ENCODE results near the gene SLC16A12. TPM values are rescaled to one million over a fixed set of nuclear protein-coding genes. Genes with fewer than 3 reads are reported as not detected.

Gene SLC16A12, protein sequence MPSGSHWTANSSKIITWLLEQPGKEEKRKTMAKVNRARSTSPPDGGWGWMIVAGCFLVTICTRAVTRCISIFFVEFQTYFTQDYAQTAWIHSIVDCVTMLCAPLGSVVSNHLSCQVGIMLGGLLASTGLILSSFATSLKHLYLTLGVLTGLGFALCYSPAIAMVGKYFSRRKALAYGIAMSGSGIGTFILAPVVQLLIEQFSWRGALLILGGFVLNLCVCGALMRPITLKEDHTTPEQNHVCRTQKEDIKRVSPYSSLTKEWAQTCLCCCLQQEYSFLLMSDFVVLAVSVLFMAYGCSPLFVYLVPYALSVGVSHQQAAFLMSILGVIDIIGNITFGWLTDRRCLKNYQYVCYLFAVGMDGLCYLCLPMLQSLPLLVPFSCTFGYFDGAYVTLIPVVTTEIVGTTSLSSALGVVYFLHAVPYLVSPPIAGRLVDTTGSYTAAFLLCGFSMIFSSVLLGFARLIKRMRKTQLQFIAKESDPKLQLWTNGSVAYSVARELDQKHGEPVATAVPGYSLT
- not detected for total RNA-seq

DNA sequence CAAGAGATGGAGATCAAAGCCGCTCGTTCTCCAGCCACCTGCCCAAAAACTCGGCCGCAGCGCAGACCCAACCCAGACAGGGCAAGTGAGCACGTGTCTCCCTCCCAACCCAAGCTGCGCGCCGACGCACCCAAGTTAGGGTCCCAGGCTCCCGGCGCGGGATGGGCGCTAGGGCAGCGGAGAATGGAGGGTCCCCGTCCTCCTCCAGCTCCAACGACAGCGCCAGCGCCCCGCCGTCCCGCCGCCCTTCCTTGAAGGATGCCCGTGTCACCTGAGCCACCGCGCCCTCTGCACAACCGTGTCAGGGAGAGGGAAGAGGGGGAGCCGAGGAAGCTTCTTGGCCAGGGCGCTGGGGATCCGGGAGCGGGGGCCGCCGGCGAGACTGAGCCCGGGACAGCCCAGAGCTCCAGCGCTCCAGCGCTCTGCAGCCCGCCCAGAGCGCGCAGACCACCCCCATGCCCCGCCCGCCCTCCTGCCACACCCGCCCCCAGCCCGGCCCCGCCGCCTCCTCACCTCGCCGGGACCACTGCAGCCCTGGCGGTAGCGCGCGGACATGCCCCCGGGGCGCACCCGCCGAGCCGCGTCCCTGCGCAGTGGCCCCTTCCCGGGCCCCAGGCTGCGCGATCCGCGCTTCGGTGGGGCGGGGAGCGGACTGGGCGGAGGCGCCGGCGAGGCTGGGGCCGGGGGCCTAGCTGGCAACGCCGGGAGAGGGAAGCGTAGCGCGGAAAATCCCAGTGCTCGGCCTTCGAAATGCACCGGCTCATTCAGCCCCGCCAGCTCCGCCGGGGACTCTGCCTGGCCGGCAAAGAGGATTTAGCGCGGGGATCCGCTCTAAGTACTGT, at the start of gene SLC16A12:
Gene SLC16A12 (minus strand): TSS at position 424 of the 842 bp plus-strand sequence. CDS start 73,016 bp downstream, outside the sequence.
- ATAC-seq (peak; percentile 36 to 44), DNase-seq (ENCODE audit: low spot score) (no peak)
- H3K9me3 Mint-ChIP-seq, result no peaks in the 10 kb centered on the region
- H3K4me1 Mint-ChIP-seq (ENCODE audit: low read depth in 2 of 2), result peaks cover 3 to 7% of the 10 kb centered on the region in 2 donors
- no peak within 1 kb of the TSS for H3K27ac Mint-ChIP-seq
- peaks cover 38 to 69% of the 10 kb centered on the region in 2 donors for H3K27me3 Mint-ChIP-seq
- H3K4me3 Mint-ChIP-seq, result no peak within 1 kb of the TSS
- H3K36me3 Mint-ChIP-seq, result no peaks in the 10 kb centered on the region

DNA sequence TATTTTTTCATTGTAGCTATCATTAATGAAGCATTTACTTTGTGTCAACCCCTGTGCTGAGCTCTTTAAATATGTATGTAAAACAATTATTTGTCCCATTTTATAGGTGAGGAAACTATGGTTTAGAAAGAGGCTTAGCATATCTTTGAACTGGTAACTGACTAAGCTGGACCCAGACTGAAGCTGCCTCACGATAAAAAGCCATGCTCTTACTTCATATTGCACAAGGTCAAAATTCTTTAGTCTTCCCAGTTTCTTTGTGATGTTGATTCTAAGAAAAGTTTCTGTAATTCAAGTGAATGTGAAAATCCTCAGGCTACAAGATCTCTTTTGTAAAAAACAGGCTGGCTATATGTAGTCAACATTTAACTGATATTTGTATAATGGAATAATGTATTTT, 46.6 kb upstream of the SLC16A12 start:
- no peaks in the 10 kb centered on the region for H3K4me1 Mint-ChIP-seq (ENCODE audit: low read depth in 2 of 2)
- no peak overlapping the region for H3K4me3 Mint-ChIP-seq
- no peaks in the 10 kb centered on the region for H3K36me3 Mint-ChIP-seq
- no peaks in the 10 kb centered on the region for H3K27me3 Mint-ChIP-seq
- H3K27ac Mint-ChIP-seq, result no peak overlapping the region
- no peaks in the 10 kb centered on the region for H3K9me3 Mint-ChIP-seq
- ATAC-seq (no peak), DNase-seq (ENCODE audit: low spot score) (no peak)

DNA sequence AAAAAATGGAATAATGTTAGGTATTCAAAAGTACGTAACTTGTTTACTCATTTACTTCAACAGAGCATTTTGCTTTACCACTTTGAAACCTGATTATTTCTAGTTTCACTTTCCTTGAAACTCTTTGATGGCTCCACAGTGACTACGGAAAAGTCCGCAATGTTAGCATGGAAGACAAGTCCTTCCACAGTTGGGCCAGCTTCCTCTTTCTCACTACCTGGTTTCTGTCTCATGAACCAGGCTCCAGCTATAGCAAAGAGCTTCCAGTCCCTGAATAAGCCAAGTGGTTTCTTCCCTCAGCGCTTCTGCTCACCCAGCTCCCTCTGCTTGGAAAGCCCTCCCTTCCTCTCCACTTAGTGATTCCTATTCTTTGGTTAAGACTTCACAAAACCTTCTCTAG, 44.8 kb upstream of the SLC16A12 start:
- Mint-ChIP-seq H3K9me3 (no peaks in the 10 kb centered on the region), H3K4me3 (no peak overlapping the region), H3K27me3 (no peaks in the 10 kb centered on the region), H3K4me1 (ENCODE audit: low read depth in 2 of 2) (no peaks in the 10 kb centered on the region), H3K27ac (no peak overlapping the region), H3K36me3 (no peaks in the 10 kb centered on the region)
- ATAC-seq (no peak), DNase-seq (ENCODE audit: low spot score) (no peak)

DNA sequence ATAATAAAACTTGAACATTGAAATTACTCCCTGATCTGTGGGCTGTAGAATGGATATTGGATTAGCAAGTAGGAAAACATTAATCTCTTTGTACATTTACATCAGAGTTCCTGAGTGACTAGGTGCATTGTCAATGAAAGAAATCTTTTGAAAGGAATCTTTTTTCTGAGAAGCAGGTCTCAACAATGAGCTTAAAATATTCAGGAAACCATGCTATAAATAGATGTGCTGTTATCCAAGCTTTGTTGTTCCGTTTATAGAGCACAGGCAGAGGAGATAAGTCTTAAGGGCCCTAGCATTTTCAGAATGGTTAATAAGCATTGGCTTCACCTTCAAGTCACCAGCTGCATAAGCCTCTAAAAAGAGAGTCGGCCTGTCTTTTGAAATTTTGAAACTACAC, 41.3 kb upstream of the SLC16A12 start:
- Mint-ChIP-seq H3K27ac (no peak overlapping the region), H3K27me3 (no peaks in the 10 kb centered on the region), H3K36me3 (no peaks in the 10 kb centered on the region), H3K4me3 (no peak overlapping the region), H3K4me1 (ENCODE audit: low read depth in 2 of 2) (no peaks in the 10 kb centered on the region), H3K9me3 (no peaks in the 10 kb centered on the region)
- ATAC-seq (no peak), DNase-seq (ENCODE audit: low spot score) (no peak)

DNA sequence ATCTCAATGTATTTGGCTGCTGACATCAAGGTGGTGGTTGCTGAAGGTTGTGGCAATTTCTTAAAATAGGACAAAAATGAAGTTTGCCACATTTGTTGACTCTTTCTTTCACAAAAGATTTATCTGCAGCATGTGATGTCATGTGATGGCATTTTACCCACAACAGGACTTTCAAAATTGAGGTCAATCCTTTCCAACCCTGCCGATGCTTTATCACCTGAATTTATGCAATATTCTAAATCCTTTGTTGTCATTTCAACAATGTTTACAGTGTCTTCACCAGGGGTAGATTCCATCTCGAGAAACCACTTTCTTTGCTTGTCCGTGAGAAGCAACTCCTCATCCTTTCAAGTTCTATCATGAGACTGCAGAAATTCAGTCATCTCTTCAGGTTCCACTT, 40.6 kb upstream of the SLC16A12 start:
- Mint-ChIP-seq H3K4me3 (no peak overlapping the region), H3K27ac (no peak overlapping the region), H3K4me1 (ENCODE audit: low read depth in 2 of 2) (no peaks in the 10 kb centered on the region), H3K36me3 (no peaks in the 10 kb centered on the region), H3K27me3 (no peaks in the 10 kb centered on the region), H3K9me3 (no peaks in the 10 kb centered on the region)
- DNase-seq (ENCODE audit: low spot score) (no peak), ATAC-seq (no peak)

DNA sequence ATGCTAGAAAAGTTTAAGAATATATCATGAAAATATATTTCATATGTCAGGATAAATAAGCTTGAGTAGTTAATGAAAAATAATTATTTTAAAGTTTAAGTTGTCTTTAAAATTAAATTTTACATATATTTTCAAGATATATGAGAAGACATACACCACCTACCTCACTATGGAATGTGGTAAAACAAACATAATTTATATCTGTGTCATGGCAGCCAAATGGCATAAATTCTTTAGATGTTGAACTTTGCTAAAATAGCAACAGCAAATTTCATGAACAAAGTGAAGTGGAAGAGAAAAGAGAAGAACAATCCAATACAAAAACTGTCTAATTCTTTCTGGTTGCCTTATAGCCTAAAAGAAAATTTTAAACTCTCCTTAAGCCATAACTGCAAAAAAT, 39.6 kb upstream of the SLC16A12 start:
- no peak for ATAC-seq
- Mint-ChIP-seq H3K4me1 (ENCODE audit: low read depth in 2 of 2) (no peaks in the 10 kb centered on the region), H3K27ac (no peak overlapping the region), H3K36me3 (no peaks in the 10 kb centered on the region), H3K27me3 (no peaks in the 10 kb centered on the region), H3K9me3 (no peaks in the 10 kb centered on the region), H3K4me3 (no peak overlapping the region)
- no peak for DNase-seq (ENCODE audit: low spot score)

DNA sequence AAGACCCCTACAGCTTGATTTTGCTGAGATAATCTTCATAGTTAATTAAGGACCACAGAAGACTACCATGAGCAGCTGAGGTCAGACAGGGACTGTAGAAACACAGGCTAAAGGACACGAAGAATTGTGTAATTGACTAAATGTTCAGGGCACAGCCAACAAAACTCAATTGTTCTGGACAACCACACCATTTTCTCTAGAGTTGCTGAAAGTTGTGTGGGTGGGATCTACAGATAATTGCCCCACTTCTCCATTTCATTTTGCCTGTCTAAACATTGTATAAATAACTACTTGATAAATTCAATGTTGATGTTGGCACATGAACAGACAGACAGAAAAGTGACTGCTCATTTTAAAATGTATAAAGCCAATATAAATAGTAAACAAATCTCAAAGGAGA, 39.0 kb upstream of the SLC16A12 start:
- Mint-ChIP-seq H3K4me1 (ENCODE audit: low read depth in 2 of 2) (no peaks in the 10 kb centered on the region), H3K27me3 (no peaks in the 10 kb centered on the region), H3K27ac (no peak overlapping the region), H3K4me3 (no peak overlapping the region), H3K36me3 (no peaks in the 10 kb centered on the region), H3K9me3 (no peaks in the 10 kb centered on the region)
- DNase-seq (ENCODE audit: low spot score), result no peak
- ATAC-seq, result no peak

DNA sequence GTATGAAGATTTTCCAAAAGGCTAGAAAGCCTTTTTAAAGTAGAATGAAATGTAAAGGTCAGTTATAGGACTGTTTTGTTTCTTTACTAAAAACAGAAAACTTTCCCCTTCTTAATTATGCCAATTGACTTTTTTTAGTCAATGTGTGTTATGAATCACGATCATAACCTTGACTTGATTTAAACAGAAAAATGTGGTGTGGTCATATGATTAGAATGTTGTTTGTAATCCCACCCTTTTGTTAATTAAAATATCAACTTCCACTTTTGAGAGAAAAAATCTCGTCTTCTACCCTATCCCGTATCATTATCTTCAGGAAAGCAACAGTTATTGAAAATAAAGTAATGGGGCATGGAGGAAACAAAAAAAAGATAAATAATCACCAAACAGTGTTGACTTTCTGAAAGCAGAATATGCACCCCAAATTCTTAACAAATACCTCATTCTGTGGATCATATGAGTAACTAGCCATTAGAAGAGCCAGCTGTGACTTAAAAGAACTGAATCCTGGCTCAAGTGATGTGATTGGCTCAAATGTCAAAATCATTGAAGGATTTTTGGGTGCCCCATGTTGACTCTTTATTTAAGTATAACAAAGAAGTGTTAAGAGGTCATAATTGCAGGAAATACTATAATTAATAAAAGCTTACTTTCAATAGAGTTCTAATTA, 32.3 kb upstream of the SLC16A12 start:
- Mint-ChIP-seq H3K9me3 (no peaks in the 10 kb centered on the region), H3K36me3 (no peaks in the 10 kb centered on the region), H3K4me3 (no peak overlapping the region), H3K27me3 (peaks cover 13 to 20% of the 10 kb centered on the region in 2 donors), H3K27ac (no peak overlapping the region), H3K4me1 (ENCODE audit: low read depth in 2 of 2) (no peaks in the 10 kb centered on the region)
- ATAC-seq, result no peak
- no peak for DNase-seq (ENCODE audit: low spot score)

DNA sequence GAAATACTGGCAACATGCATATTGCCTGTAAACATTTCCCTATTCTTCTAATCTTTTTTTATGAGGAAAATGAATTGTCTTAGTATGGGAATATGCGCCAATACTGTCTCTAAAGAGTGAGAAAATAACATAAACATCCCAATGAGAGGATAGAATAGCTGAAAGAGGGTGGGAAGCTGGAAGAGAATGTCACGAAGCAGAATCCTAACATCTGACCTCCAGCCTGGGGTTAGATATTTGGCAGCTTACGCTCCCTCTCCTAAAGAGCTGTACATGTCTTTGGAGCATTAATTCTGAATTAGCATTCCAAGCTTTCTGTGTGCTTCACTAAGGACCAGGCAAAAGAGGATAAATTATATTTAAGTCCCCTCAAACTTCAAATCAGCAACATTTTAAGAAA, 31.6 kb upstream of the SLC16A12 start:
- H3K9me3 Mint-ChIP-seq, result no peaks in the 10 kb centered on the region
- ATAC-seq (no peak), DNase-seq (ENCODE audit: low spot score) (no peak)
- no peak overlapping the region for H3K4me3 Mint-ChIP-seq
- no peaks in the 10 kb centered on the region for H3K36me3 Mint-ChIP-seq
- H3K27ac Mint-ChIP-seq, result no peak overlapping the region
- no peaks in the 10 kb centered on the region for H3K4me1 Mint-ChIP-seq (ENCODE audit: low read depth in 2 of 2)
- peaks cover 16 to 25% of the 10 kb centered on the region in 2 donors for H3K27me3 Mint-ChIP-seq

DNA sequence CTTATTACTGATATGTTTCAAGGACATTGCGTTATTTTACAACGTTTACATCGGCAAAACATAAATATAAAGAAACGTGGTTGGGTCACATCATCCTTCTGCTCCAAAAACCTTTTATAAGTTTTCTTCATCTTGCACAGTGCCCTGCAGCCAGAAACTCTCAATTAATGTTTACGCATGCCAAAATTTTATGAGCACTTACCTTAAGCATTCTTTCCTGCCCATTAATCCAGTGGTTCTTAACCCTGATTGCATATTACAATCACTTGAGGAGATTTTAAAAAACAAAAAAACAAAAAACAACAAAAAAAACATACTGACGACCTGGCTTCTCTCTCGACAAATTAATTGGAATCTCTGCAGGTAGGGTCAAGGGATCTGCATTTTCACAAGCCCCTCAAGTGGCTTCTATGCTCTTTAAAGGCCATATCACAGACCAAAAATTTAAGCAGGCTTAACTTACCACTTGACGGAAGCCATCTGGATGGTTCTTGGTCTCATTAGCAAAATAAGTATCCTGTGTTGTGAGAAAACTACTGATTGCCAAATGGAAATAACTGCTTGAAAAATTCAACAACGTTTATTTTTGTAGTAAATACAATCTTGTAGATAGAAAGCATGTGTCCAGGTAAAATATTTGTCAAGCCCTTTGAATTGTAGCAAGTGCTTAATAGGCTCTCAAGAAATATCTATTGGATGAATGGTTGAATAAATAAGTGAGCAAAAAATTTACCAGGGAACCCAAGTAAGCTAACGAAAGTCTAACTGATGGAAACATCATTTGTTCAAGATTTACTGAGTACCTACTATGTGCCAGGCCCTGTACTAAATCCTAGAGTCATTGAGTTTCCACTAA, 30.9 kb upstream of the SLC16A12 start:
- no peak overlapping the region for H3K27ac Mint-ChIP-seq
- no peak for ATAC-seq
- no peaks in the 10 kb centered on the region for H3K4me1 Mint-ChIP-seq (ENCODE audit: low read depth in 2 of 2)
- no peak overlapping the region for H3K4me3 Mint-ChIP-seq
- peaks cover 18 to 30% of the 10 kb centered on the region in 2 donors for H3K27me3 Mint-ChIP-seq
- DNase-seq (ENCODE audit: low spot score), result no peak
- H3K9me3 Mint-ChIP-seq, result no peaks in the 10 kb centered on the region
- no peaks in the 10 kb centered on the region for H3K36me3 Mint-ChIP-seq

DNA sequence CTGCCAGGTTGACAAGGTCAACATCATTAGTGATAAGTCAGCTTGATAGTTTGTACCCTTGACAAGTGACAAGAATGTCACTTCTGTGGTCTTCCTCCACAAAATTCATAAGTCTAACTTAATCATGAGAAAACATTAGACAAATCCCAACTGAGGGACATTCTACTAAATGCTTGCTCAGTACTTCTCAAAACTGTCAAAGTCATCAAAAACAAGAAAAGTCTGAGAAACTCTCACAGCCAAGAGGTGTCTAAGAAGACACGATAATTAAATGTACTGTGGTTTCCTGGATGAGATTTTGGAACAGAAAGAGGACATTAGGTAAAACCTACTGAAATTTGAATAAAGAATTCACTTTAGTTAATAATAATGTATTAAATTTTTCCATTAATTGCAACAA, 29.8 kb upstream of the SLC16A12 start:
- ATAC-seq (no peak), DNase-seq (ENCODE audit: low spot score) (no peak)
- H3K36me3 Mint-ChIP-seq, result no peaks in the 10 kb centered on the region
- H3K27ac Mint-ChIP-seq, result no peak overlapping the region
- no peaks in the 10 kb centered on the region for H3K9me3 Mint-ChIP-seq
- no peak overlapping the region for H3K4me3 Mint-ChIP-seq
- peaks cover 18 to 30% of the 10 kb centered on the region in 2 donors for H3K27me3 Mint-ChIP-seq
- H3K4me1 Mint-ChIP-seq (ENCODE audit: low read depth in 2 of 2), result no peaks in the 10 kb centered on the region

DNA sequence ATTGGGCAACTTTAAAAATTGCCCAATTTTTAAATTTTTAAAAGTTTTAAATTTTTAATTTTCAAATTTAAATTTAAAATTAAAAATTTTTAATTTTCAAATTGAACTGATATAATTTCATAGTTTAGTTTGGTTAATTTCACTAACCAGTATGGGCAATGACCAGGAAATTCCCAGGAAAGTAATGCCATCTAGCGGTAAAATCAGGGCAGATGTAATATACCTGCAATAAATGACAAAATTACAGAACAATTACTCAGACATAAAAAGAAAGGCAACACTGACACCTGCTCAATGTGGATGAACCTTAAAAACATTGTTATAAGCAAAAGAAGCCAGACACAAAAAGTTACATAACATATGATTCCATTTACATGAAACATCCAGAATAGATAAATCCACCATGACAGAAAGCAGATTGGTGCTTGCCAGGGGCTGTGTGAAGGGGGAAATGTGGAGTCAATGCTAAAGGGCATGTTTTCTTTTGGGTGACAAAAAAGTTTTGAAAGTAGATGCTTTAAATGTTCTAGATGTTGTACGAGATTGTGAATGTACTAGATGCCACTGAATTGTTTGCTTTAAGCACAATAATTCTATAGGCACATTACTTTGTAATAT, 28.6 kb upstream of the SLC16A12 start:
- no peak overlapping the region for H3K27ac Mint-ChIP-seq

DNA sequence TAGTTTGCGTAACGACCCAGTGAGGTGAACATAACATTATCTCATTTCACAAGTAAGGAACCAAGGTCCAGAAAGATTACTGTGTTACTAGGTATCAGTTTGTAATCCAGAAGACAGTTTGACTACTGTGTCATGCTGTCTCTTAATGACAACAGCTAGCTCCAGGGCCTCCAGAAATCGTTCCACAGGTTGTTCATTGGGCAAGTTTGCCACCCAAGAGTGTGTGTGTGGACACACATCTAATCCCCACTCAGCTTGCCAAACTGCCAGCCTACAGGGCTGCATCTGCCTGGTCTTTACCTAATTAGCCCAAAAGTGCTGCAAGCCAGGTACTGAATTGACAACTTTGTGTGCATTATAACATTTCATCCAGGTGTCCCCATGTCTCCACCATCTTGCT, 27.9 kb upstream of the SLC16A12 start:
- Mint-ChIP-seq H3K4me3 (no peak overlapping the region), H3K4me1 (ENCODE audit: low read depth in 2 of 2) (no peaks in the 10 kb centered on the region), H3K36me3 (no peaks in the 10 kb centered on the region), H3K27ac (no peak overlapping the region), H3K9me3 (no peaks in the 10 kb centered on the region), H3K27me3 (peaks cover 21 to 35% of the 10 kb centered on the region in 2 donors)
- ATAC-seq (no peak), DNase-seq (ENCODE audit: low spot score) (no peak)

More for the DNA sequence above, 28.6 kb upstream of the SLC16A12 start:
- Mint-ChIP-seq H3K4me3 (no peak overlapping the region), H3K36me3 (no peaks in the 10 kb centered on the region), H3K4me1 (ENCODE audit: low read depth in 2 of 2) (no peaks in the 10 kb centered on the region), H3K27me3 (peaks cover 21 to 35% of the 10 kb centered on the region in 2 donors), H3K9me3 (no peaks in the 10 kb centered on the region)
- ATAC-seq (peak in 1 of 2 donors; percentile 63), DNase-seq (ENCODE audit: low spot score) (no peak)

Measured in natural killer cell treated with Interleukin-12 subunit alpha and Interleukin-12 subunit beta and Interleukin-15 and Interleukin-18, amount 100 ng/mL, for 72 hours (primary cell).